Measurements from ENCODE around the gene AGBL5.

DNA sequence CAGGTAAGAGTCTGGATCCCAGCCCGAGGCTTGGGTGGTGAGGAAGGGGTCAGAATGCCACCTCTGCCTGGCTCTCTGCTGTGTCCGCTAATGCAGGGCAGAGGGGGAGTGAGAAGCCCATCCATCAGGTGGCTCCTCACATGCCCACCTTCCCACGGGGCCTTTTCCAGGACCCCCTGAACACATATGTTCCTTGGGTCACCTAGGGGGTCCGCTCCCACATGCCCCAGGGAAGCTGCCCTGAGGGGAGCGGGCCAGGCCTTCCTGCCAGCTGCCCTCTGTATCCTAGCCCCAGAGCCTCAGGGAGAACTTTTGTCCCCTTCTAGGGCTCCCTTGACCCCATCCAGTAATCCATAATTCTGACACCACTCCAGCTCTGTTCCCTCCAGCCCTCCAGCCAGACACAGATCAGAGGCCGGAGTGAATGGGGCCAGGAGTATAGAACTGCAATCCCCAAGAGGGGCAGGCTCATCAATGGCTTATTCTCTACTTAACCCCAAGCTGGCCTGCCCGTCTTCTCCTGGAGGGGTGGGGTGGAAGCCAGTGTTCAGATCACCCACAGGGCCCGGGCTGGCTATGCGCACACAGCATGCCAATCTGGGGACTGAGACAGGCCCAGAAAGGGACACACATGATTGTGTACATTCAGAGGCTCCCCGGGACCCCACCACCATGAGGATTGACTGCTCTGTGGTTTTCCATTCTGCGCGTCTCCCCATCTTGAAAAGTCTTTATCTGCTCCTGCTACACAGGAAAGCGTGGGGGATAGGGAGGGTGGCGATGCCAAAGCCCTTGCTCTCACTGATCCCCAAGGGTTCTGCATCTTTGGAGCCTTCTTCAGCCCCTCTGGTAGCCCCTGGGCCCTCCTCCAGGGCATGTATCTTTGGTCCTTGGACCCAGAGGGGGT, 28.0 kb downstream of the AGBL5 start:
- TF ChIP-seq, protein P1, sequence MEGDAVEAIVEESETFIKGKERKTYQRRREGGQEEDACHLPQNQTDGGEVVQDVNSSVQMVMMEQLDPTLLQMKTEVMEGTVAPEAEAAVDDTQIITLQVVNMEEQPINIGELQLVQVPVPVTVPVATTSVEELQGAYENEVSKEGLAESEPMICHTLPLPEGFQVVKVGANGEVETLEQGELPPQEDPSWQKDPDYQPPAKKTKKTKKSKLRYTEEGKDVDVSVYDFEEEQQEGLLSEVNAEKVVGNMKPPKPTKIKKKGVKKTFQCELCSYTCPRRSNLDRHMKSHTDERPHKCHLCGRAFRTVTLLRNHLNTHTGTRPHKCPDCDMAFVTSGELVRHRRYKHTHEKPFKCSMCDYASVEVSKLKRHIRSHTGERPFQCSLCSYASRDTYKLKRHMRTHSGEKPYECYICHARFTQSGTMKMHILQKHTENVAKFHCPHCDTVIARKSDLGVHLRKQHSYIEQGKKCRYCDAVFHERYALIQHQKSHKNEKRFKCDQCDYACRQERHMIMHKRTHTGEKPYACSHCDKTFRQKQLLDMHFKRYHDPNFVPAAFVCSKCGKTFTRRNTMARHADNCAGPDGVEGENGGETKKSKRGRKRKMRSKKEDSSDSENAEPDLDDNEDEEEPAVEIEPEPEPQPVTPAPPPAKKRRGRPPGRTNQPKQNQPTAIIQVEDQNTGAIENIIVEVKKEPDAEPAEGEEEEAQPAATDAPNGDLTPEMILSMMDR (IDR thresholded peaks at IDR 0.05) = no peak
- no peak for TF ChIP-seq EZH2 (IDR thresholded peaks at IDR 0.05; ENCODE audit: borderline replicate concordance, insufficient read depth, low read depth, low read length, poor library complexity, severe bottlenecking)
